ENCODE results near the gene NTRK2.

NTRK2 gene

DNA sequence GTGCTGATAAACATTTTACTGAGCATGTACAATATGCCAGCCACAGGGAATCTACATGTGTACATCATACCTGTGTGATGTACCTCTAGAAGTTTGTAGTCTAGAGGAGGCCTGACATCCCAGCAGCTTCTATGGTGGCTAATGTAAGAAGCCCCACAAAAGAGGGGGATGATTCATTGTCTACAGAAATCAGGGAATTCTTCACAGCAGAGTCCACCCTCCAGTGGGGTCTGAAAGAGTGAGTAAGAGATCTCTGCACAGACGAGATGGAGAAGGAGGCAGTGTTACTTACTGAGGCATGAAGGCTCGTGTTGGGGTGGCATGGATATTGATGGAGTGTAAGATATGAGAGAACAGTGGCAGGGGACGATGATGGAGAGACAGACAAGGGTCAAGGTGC, 103.0 kb downstream of the NTRK2 start:
- ChIA-PET POLR2A (ENCODE audit: low non-redundant PET) (no interaction called here), CTCF (no interaction called here)
- no peak overlapping the region for H3K27ac ChIP-seq
- DNase-seq (ENCODE audit: low spot score), result peak; percentile 23
- TF ChIP-seq, protein P1, sequence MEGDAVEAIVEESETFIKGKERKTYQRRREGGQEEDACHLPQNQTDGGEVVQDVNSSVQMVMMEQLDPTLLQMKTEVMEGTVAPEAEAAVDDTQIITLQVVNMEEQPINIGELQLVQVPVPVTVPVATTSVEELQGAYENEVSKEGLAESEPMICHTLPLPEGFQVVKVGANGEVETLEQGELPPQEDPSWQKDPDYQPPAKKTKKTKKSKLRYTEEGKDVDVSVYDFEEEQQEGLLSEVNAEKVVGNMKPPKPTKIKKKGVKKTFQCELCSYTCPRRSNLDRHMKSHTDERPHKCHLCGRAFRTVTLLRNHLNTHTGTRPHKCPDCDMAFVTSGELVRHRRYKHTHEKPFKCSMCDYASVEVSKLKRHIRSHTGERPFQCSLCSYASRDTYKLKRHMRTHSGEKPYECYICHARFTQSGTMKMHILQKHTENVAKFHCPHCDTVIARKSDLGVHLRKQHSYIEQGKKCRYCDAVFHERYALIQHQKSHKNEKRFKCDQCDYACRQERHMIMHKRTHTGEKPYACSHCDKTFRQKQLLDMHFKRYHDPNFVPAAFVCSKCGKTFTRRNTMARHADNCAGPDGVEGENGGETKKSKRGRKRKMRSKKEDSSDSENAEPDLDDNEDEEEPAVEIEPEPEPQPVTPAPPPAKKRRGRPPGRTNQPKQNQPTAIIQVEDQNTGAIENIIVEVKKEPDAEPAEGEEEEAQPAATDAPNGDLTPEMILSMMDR (conservative IDR thresholded peaks at IDR 0.05; ENCODE audit: low read depth), result no peak

- TF ChIP-seq, protein P1 (conservative IDR thresholded peaks at IDR 0.05; ENCODE audit: low read depth), result no peak
- ChIA-PET CTCF (no interaction called here), POLR2A (ENCODE audit: low non-redundant PET) (no interaction called here)
- DNase-seq (ENCODE audit: low spot score), result peak; percentile 83
- H3K27ac ChIP-seq, result no peak overlapping the region
Measured at GRCh38 chr9:84773022-84773421, 103.5 kb downstream of the NTRK2 start.

GRCh38 chr9:84775056-84775643, 105.6 kb downstream of the NTRK2 start:
- ChIA-PET CTCF (interaction anchor here (1.0 kb wide), 1 partner anchor 136 kb away, joined by 3 read pairs; no protein-coding TSS in a partner anchor), POLR2A (ENCODE audit: low non-redundant PET) (no interaction called here)
- TF ChIP-seq, protein P1 (conservative IDR thresholded peaks at IDR 0.05; ENCODE audit: low read depth), result no peak
- no peak overlapping the region for H3K27ac ChIP-seq
- no peak for DNase-seq (ENCODE audit: low spot score)

- POLR2A ChIA-PET (ENCODE audit: low non-redundant PET), result no interaction called here
- TF ChIP-seq, protein P1 (conservative IDR thresholded peaks at IDR 0.05; ENCODE audit: low read depth), result no peak
- DNase-seq (ENCODE audit: low spot score), result no peak
- H3K27ac ChIP-seq, result no peak overlapping the region
- CTCF ChIA-PET, result interaction anchor here (0.7 kb wide), 1 partner anchor 81 kb away, joined by 3 read pairs; no protein-coding TSS in a partner anchor
Measured at GRCh38 chr9:84778570-84778969, 109.0 kb downstream of the NTRK2 start.

GRCh38 chr9:84779883-84780282, 110.4 kb downstream of the NTRK2 start:
- ChIA-PET CTCF (interaction anchor here (0.6 to 2.8 kb wide), 4 partner anchors 11 to 231 kb away, joined by 3 to 17 read pairs (median 4); no protein-coding TSS in a partner anchor), POLR2A (ENCODE audit: low non-redundant PET) (no interaction called here)
- TF ChIP-seq, protein P1 (conservative IDR thresholded peaks at IDR 0.05; ENCODE audit: low read depth), result no peak
- no peak overlapping the region for H3K27ac ChIP-seq
- DNase-seq (ENCODE audit: low spot score), result no peak

DNA sequence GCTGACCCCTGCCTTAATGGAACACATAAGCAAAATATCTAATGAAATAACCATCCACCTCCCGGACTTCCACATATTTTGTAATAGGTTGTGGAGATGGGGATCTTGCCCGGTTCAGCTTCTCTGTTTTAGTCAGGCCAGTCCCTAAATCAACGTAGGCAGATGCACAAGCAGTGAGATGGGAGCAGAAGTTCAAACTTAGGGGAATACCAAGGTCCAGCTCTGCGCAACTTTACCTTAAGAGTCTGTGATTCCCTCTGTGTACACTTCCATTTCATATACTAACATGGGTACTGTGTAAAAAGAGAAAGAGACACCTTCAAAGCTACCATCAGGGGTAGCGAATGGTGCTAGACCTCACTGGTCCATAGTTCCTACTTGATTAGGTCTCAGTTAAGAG, 110.9 kb downstream of the NTRK2 start:
- TF ChIP-seq, protein P1 (conservative IDR thresholded peaks at IDR 0.05; ENCODE audit: low read depth), result no peak
- ChIA-PET POLR2A (ENCODE audit: low non-redundant PET) (no interaction called here), CTCF (interaction anchor here (2.8 kb wide), 1 partner anchor 83 kb away, joined by 17 read pairs; no protein-coding TSS in a partner anchor)
- DNase-seq (ENCODE audit: low spot score), result no peak
- H3K27ac ChIP-seq, result no peak overlapping the region
